H1 (cell line): Measurements from ENCODE around the gene IFNL3. TPM values are rescaled to one million over a fixed set of nuclear protein-coding genes. Genes with fewer than 3 reads are reported as not detected.
A peak's percentile ranks its signal among the peaks of the same experiment; 100 is the strongest.

Experiments used
- CTCF ChIA-PET: fragments of 300-600 bp; sonication (Branson Sonifier 250); formaldehyde crosslinking; loops from one replicate; lab custom pipeline; 2021; ENCODE audit not compliant: partially characterized antibody; lab: Charles Lee
- POLR2A ChIA-PET: fragments of 300-600 bp; sonication (Branson Sonifier 250); formaldehyde crosslinking; loops from one replicate; lab custom pipeline; 2021; ENCODE audit warnings: inconsistent platforms; ENCODE audit not compliant: partially characterized antibody; lab: Charles Lee
- DNase-seq, 2 experiments: peaks; one replicate each; pipeline versions ENCODE4 v3.0.0 to v3.0.0-alpha.2; 2010 to 2022; ENCODE audit warnings: low spot score in 2 of 2, low read depth in 1 of 2, mixed read lengths in 1 of 2
- FAIRE-seq: peaks from 2 replicates; lab custom pipeline; 2011; peaks lifted over from hg19 to GRCh38; lab: Jason Lieb, UNC
- H2AFZ ChIP-seq: 2 replicates; pipeline ENCODE4 v1.8.1; 2012; ENCODE audit warnings: low read length, inconsistent platforms
- H2AK5ac ChIP-seq: 2 replicates; pipeline ENCODE4 v1.6.1; 2013; ENCODE audit warnings: low read depth, low read length
- H2BK120ac ChIP-seq: replicated peaks from 2 replicates; pipeline ENCODE3; 2013; ENCODE audit warnings: low read depth, low read length, inconsistent platforms
- H2BK12ac ChIP-seq: 2 replicates; pipeline ENCODE4 v1.6.1; 2013; ENCODE audit warnings: low read depth, low read length
- H2BK15ac ChIP-seq: 2 replicates; pipeline ENCODE4 v1.6.1; 2013; ENCODE audit warnings: low read length
- H2BK20ac ChIP-seq: 2 replicates; pipeline ENCODE4 v1.6.1; 2013; ENCODE audit warnings: low read length
- H2BK5ac ChIP-seq: 2 replicates; pipeline ENCODE4 v1.6.1; 2013; ENCODE audit warnings: low read depth, low read length
- H3K14ac ChIP-seq: 2 replicates; pipeline ENCODE4 v1.6.1; 2013; ENCODE audit warnings: inconsistent platforms; ENCODE audit not compliant: insufficient read length
- H3K18ac ChIP-seq: 2 replicates; pipeline ENCODE4 v1.6.1; 2013; ENCODE audit warnings: low read length; ENCODE audit errors: extremely low read depth
- H3K23ac ChIP-seq: 2 replicates; pipeline ENCODE4 v1.6.1; 2013; ENCODE audit warnings: inconsistent platforms; ENCODE audit not compliant: insufficient read length
- H3K23me2 ChIP-seq: 2 replicates; pipeline ENCODE4 v1.6.1; 2013; ENCODE audit warnings: low read depth, low read length
- H3K27ac ChIP-seq: 2 replicates; pipeline ENCODE4 v1.6.1; 2011; ENCODE audit warnings: low read depth, low read length, inconsistent platforms
- H3K27me3 ChIP-seq, 4 experiments: replicated peaks in 1 of 4; 1 replicate in 1 of 4; 2 replicates in 3 of 4; pipeline versions ENCODE4 v1.6.1 to v1.8.1; 2011 to 2013; ENCODE audit warnings: low read length in 3 of 4, mild to moderate bottlenecking in 3 of 4, inconsistent platforms in 2 of 4, mixed read lengths in 2 of 4, moderate library complexity in 1 of 4; ENCODE audit not compliant: control insufficient read depth in 3 of 4, insufficient read depth in 3 of 4; ENCODE audit errors: extremely low read depth in 1 of 4
- H3K36me3 ChIP-seq, 4 experiments: 2 replicates each; pipeline versions ENCODE4 v1.6.1 to v1.8.1; 2011 to 2013; ENCODE audit warnings: mild to moderate bottlenecking in 4 of 4, low read length in 3 of 4, moderate library complexity in 2 of 4, control low read depth in 1 of 4, inconsistent platforms in 1 of 4; ENCODE audit not compliant: insufficient read depth in 4 of 4, control insufficient read depth in 2 of 4
- H3K4ac ChIP-seq: replicated peaks from 2 replicates; pipeline ENCODE3; 2013; ENCODE audit warnings: low read length, low read depth, mixed read lengths, inconsistent platforms; ENCODE audit not compliant: insufficient read length
- H3K4me1 ChIP-seq, 4 experiments: replicated peaks in 1 of 4; 1 replicate in 1 of 4; 2 replicates in 3 of 4; pipeline versions ENCODE4 v1.6.1 to v1.8.1; 2011 to 2013; ENCODE audit warnings: low read length in 3 of 4, inconsistent platforms in 2 of 4, mixed read lengths in 1 of 4; ENCODE audit not compliant: insufficient read depth in 4 of 4, control insufficient read depth in 3 of 4
- H3K4me2 ChIP-seq, 2 experiments: 2 replicates each; pipeline versions ENCODE4 v1.6.1 to v1.8.1; 2011 to 2013; ENCODE audit warnings: low read depth in 2 of 2, low read length in 2 of 2, control low read depth in 1 of 2, inconsistent platforms in 1 of 2, mild to moderate bottlenecking in 1 of 2; ENCODE audit not compliant: insufficient read depth in 1 of 2
- H3K4me3 ChIP-seq, 4 experiments: fragments of 200-600, 300-600 bp in 1 of 4; sonication (generic), shearing (Covaris generic), sonication (Bioruptor Twin) in 1 of 4; 2 replicates each; pipeline versions ENCODE4 v1.5.1 to v1.8.1; 2011 to 2016; ENCODE audit warnings: low read length in 4 of 4, low read depth in 3 of 4, control low read depth in 2 of 4, inconsistent platforms in 2 of 4, mild to moderate bottlenecking in 2 of 4, mixed read lengths in 1 of 4, moderate library complexity in 1 of 4; ENCODE audit not compliant: insufficient read depth in 2 of 4; ENCODE audit errors: extremely low read depth in 1 of 4
- H3K56ac ChIP-seq: replicated peaks from 2 replicates; pipeline ENCODE3; 2013; ENCODE audit warnings: low read depth, mild to moderate bottlenecking, mixed read lengths, low read length, inconsistent platforms; ENCODE audit not compliant: insufficient read length
- H3K79me1 ChIP-seq: 2 replicates; pipeline ENCODE4 v1.6.1; 2013; ENCODE audit warnings: low read depth, low read length, control low read depth
- H3K79me2 ChIP-seq, 2 experiments: 2 replicates each; pipeline versions ENCODE4 v1.6.1 to v1.8.1; 2012 to 2013; ENCODE audit warnings: low read length in 2 of 2, mild to moderate bottlenecking in 2 of 2, inconsistent platforms in 1 of 2; ENCODE audit not compliant: insufficient read depth in 2 of 2, control insufficient read depth in 1 of 2
- H3K9ac ChIP-seq, 4 experiments: replicated peaks in 1 of 4; 1 replicate in 1 of 4; 2 replicates in 3 of 4; pipeline versions ENCODE4 v1.6.1 to v1.8.1; 2011 to 2013; ENCODE audit warnings: low read depth in 3 of 4, low read length in 3 of 4, control low read depth in 2 of 4, mild to moderate bottlenecking in 2 of 4, moderate library complexity in 2 of 4, inconsistent platforms in 1 of 4; ENCODE audit errors: extremely low read depth in 1 of 4
- H3K9me3 ChIP-seq, 2 experiments: 2 replicates each; pipeline versions ENCODE4 v1.6.1 to v1.8.1; 2012 to 2013; ENCODE audit warnings: mild to moderate bottlenecking in 2 of 2, moderate library complexity in 2 of 2, control low read depth in 1 of 2, inconsistent platforms in 1 of 2, low read depth in 1 of 2, low read length in 1 of 2, mixed read lengths in 1 of 2; ENCODE audit not compliant: insufficient read depth in 2 of 2
- H4K20me1 ChIP-seq, 2 experiments: replicated peaks in 1 of 2; 2 replicates each; pipeline versions ENCODE3 to v1.8.1; 2011 to 2013; ENCODE audit warnings: inconsistent platforms in 2 of 2, low read length in 2 of 2, mild to moderate bottlenecking in 1 of 2; ENCODE audit not compliant: insufficient read depth in 2 of 2, control insufficient read depth in 1 of 2
- H4K5ac ChIP-seq: 2 replicates; pipeline ENCODE4 v1.6.1; 2013; ENCODE audit warnings: low read length, low read depth, mixed read lengths, inconsistent platforms; ENCODE audit not compliant: insufficient read length
- H4K8ac ChIP-seq: 2 replicates; pipeline ENCODE4 v1.8.0; 2013; ENCODE audit warnings: mild to moderate bottlenecking, moderate library complexity, low read length, inconsistent platforms; ENCODE audit not compliant: insufficient read depth; ENCODE audit errors: extremely low read depth
- H4K91ac ChIP-seq: replicated peaks from 2 replicates; pipeline ENCODE3; 2013; ENCODE audit warnings: low read length, mixed read lengths, inconsistent platforms; ENCODE audit not compliant: insufficient read length
- ASH2L ChIP-seq: fragments of 200-600, 300-600 bp; sonication (generic); IDR thresholded peaks from one replicate; pipeline ENCODE4 v1.7.1; 2017; ENCODE audit warnings: low read length
- BCL11A ChIP-seq, 2 experiments: IDR thresholded peaks; one replicate each; pipeline ENCODE4 v1.6.1; 2011; ENCODE audit warnings: low read depth in 2 of 2, low read length in 2 of 2, mild to moderate bottlenecking in 2 of 2
- CHD2 ChIP-seq: IDR thresholded peaks from 2 replicates; pipeline ENCODE4 v1.6.1; 2012; ENCODE audit warnings: low read length, improper control_type of control experiment
- EGR1 ChIP-seq: IDR thresholded peaks from 2 replicates; pipeline ENCODE4 v1.6.1; 2011; ENCODE audit warnings: low read depth, low read length, borderline replicate concordance
- KDM1A ChIP-seq: fragments of 200-600, 300-600 bp; sonication (generic); IDR thresholded peaks from 2 replicates; pipeline ENCODE4 v1.7.1; 2016; ENCODE audit warnings: mild to moderate bottlenecking, low read length, borderline replicate concordance
- MAFK ChIP-seq: IDR thresholded peaks from 2 replicates; pipeline ENCODE4 v1.6.1; 2012; ENCODE audit warnings: low read depth, mild to moderate bottlenecking, improper control_type of control experiment, low read length
- POLR2AphosphoS5 ChIP-seq: IDR thresholded peaks from 2 replicates; pipeline ENCODE4 v1.6.1; 2011; ENCODE audit warnings: low read depth, low read length
- RAD21 ChIP-seq, 2 experiments: IDR thresholded peaks in 1 of 2; conservative IDR thresholded peaks in 1 of 2; 2 replicates each; pipeline ENCODE4 v1.6.1; 2011; ENCODE audit warnings: low read depth in 2 of 2, low read length in 2 of 2, improper control_type of control experiment in 1 of 2, inconsistent platforms in 1 of 2, mild to moderate bottlenecking in 1 of 2, moderate library complexity in 1 of 2
- RFX5 ChIP-seq: IDR thresholded peaks from 2 replicates; pipeline ENCODE4 v1.6.1; 2011; ENCODE audit warnings: low read depth, low read length, improper control_type of control experiment, borderline replicate concordance
- RXRA ChIP-seq: IDR thresholded peaks from 2 replicates; pipeline ENCODE4 v1.6.1; 2011; ENCODE audit warnings: low read depth, mild to moderate bottlenecking, low read length, moderate library complexity; ENCODE audit not compliant: insufficient read depth
- SIRT6 ChIP-seq: IDR thresholded peaks from one replicate; pipeline ENCODE4 v1.7.1; 2012; ENCODE audit warnings: low read length, inconsistent platforms
- SP4 ChIP-seq: IDR thresholded peaks from 2 replicates; pipeline ENCODE4 v1.6.1; 2012; ENCODE audit warnings: low read length, inconsistent platforms
- SRF ChIP-seq: IDR thresholded peaks from 2 replicates; pipeline ENCODE4 v1.6.1; 2011; ENCODE audit warnings: mild to moderate bottlenecking, low read depth, low read length, moderate library complexity
- TAF7 ChIP-seq: optimal IDR thresholded peaks from 2 replicates; pipeline ENCODE3; 2011; ENCODE audit warnings: low read depth, mild to moderate bottlenecking, inconsistent platforms, low read length, moderate library complexity, borderline replicate concordance
- YY1 ChIP-seq: IDR thresholded peaks from 2 replicates; pipeline ENCODE4 v1.6.1; 2011; ENCODE audit warnings: low read depth, mild to moderate bottlenecking, low read length
- WGBS, 2 experiments: shearing (Covaris generic) in 1 of 2; methylation state at CpG; one replicate each; pipeline versions ENCODE4 v1.1.6 to v1.1.7; 2013 to 2015; ENCODE audit warnings: low lambda C conversion rate in 2 of 2, mixed read lengths in 2 of 2, inconsistent platforms in 1 of 2, low coverage in 1 of 2, missing lambda C conversion rate in 1 of 2; ENCODE audit not compliant: insufficient replicate concordance in 2 of 2, insufficient coverage in 1 of 2, insufficient read length in 1 of 2; ENCODE audit errors: extremely low coverage in 1 of 2, missing lambda C conversion rate in 1 of 2; 5-methylcytosine and 5-hydroxymethylcytosine counted together
- polyA plus RNA-seq, 7 experiments: library from polyadenylated mRNA; depleted of rRNA in 3 of 7; stranded (reverse) in 5 of 7; unstranded in 2 of 7; fragments of >200 nt in 5 of 7; fragments of 200-250 nt in 2 of 7; gene quantifications; 1 replicate in 5 of 7; 2 replicates in 1 of 7; 4 replicates in 1 of 7; pipeline versions ENCODE4 v1.2.1 to v1.2.3, GENCODE V29; 2011 to 2013; ENCODE audit warnings: missing spikeins in 2 of 7, mixed read lengths in 2 of 7
- total RNA-seq: library from RNA; stranded (reverse); fragmentation: NEBNext Ultra II Directional; extraction: Animal tissue kit (Norgen Biotek cat#: 25700); gene quantifications from 2 replicates; pipeline ENCODE4 v1.2.1, GENCODE V29; 2021

IFNL3 gene
- total and polyA plus RNA-seq, 2 of the 8 experiments (the other 6 are each of a cell fraction or from before 2014, with no cell fraction given), result 0.11 TPM; not detected in 1

GRCh38 chr19:39212375-39212742 is 32.4 kb downstream of the IFNL3 start:
- no peak overlapping the region for H3K4me2 ChIP-seq
- FAIRE-seq (peak; percentile 95), DNase-seq (peak in 1 of 2 experiments; percentile 85)
- peak; percentile 93 to 97 for TF ChIP-seq RAD21 (IDR thresholded peaks at IDR 0.05 in 1 of 2, conservative IDR thresholded peaks at IDR 0.05 in 1 of 2; ENCODE audit: low read depth in 2 of 2, low read length in 2 of 2)
- no peak for TF ChIP-seq SIRT6
- TF ChIP-seq SRF, result no peak
- TF ChIP-seq CHD2, result no peak
- TF ChIP-seq YY1, result 0 out of 2 replicates have a peak, but pooled peaks have one; percentile 36
- TF ChIP-seq BCL11A (IDR thresholded peaks at IDR 0.05; ENCODE audit: low read depth in 2 of 2, low read length in 2 of 2), result no peak
- TF ChIP-seq KDM1A, result peak; percentile 86; the same call in 1 of the 2 replicates
- no peak for TF ChIP-seq RXRA
- TF ChIP-seq EGR1, result no peak
- no peak for TF ChIP-seq POLR2AphosphoS5
- TF ChIP-seq SP4, result no peak
- no peak for TF ChIP-seq TAF7
- TF ChIP-seq RFX5, result no peak
- TF ChIP-seq ASH2L, result no peak
- TF ChIP-seq MAFK, result no peak

More at GRCh38 chr19:39212375-39212742, 32.4 kb downstream of the IFNL3 start:
- Histone ChIP-seq H3K23ac (no peak overlapping the region), H2BK20ac (no peak overlapping the region), H3K56ac (no peak overlapping the region), H3K27me3 (peaks cover 0 to 2% (median 0%) of the 10 kb centered on the region in 4 experiments; a peak in 1 of 7 replicates), H2BK12ac (no peak overlapping the region), H3K4ac (no peak overlapping the region), H4K8ac (no peak overlapping the region), H3K4me1 (0 out of 7 replicates have a peak, but pooled peaks cover 0 to 3% (median 0%) of the 10 kb centered on the region in 4 experiments), H2AFZ (no peak overlapping the region), H3K27ac (no peak overlapping the region), H2AK5ac (no peak overlapping the region), H3K18ac (no peak overlapping the region), H2BK5ac (no peak overlapping the region), H2BK15ac (no peak overlapping the region), H4K20me1 (no peaks in the 10 kb centered on the region), H4K91ac (no peak overlapping the region), H3K9ac (no peak overlapping the region), H4K5ac (no peak overlapping the region), H3K36me3 (no peaks in the 10 kb centered on the region), H3K79me1 (no peaks in the 10 kb centered on the region), H3K23me2 (no peaks in the 10 kb centered on the region), H3K9me3 (peaks cover 0 to 3% of the 10 kb centered on the region in 2 experiments; a peak in 1 of 4 replicates), H3K79me2 (no peaks in the 10 kb centered on the region), H2BK120ac (no peak overlapping the region), H3K14ac (no peak overlapping the region), H3K4me3 (no peak overlapping the region)
- ChIA-PET CTCF (interaction anchor here (0.6 to 6.1 kb wide), 20 partner anchors 9 to 349 kb away, joined by 3 to 85 read pairs (median 5); partner anchors contain the start of genes GMFG, NCCRP1 and SYCN), POLR2A (interaction anchor here (1.0 to 1.1 kb wide), 2 partner anchors 83 to 91 kb away, joined by 3 read pairs; no protein-coding TSS in a partner anchor)
- WGBS, 2 experiments, result 19% methylated on average over 8 of the region's 8 CpGs; no CpG with 5 or more reads in 1 of the 2 experiments
